ENCODE data around the gene TFF3. TPM values are rescaled to one million over a fixed set of nuclear protein-coding genes. Genes with fewer than 3 reads are reported as not detected.

The TFF3 gene
- total RNA-seq, 1 donor from 2014 or later, result 40.3 TPM

DNA sequence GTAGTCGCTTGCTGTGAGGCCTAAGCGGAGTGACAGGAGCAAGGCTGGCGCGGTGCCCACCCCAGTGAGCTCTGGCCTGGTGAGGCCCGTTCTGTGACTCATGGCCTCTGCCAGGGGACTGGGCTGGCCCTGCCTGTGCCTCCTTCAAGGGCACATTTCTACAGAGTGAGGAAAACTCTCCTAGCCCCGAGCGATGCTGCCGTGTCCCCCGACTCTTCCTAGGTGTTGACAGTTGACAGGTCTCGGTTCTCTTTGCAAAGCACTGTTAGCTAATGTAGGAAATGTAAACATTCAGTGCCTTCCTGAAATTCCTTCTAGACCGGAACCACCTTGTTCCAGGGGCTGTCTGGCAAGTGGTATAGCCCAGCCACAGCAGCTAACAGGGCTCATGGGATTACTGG, 52.4 kb downstream of the TFF3 start:
- Mint-ChIP-seq H3K27me3 (peaks cover 13% of the 10 kb centered on the region), H3K36me3 (ENCODE audit: insufficient read depth) (no peaks in the 10 kb centered on the region), H3K4me3 (ENCODE audit: low read depth) (no peak overlapping the region), H3K9me3 (ENCODE audit: low read depth) (no peaks in the 10 kb centered on the region), H3K27ac (no peak overlapping the region), H3K4me1 (ENCODE audit: low read depth) (peaks cover 26% of the 10 kb centered on the region)
- no peak for DNase-seq (ENCODE audit: low spot score, unreplicated experiment)
- TF ChIP-seq CTCF (IDR thresholded peaks at IDR 0.05; ENCODE audit: unreplicated experiment), result no peak

GRCh38 chr21:42261829-42262200, 53.4 kb downstream of the TFF3 start:
- DNase-seq (ENCODE audit: low spot score, unreplicated experiment), result no peak
- peak overlapping the region; percentile 21 for H3K27ac Mint-ChIP-seq
- peaks cover 26% of the 10 kb centered on the region for H3K4me1 Mint-ChIP-seq (ENCODE audit: low read depth)
- H3K27me3 Mint-ChIP-seq, result peaks cover 15% of the 10 kb centered on the region
- H3K4me3 Mint-ChIP-seq (ENCODE audit: low read depth), result no peak overlapping the region
- H3K9me3 Mint-ChIP-seq (ENCODE audit: low read depth), result no peaks in the 10 kb centered on the region
- no peaks in the 10 kb centered on the region for H3K36me3 Mint-ChIP-seq (ENCODE audit: insufficient read depth)
- TF ChIP-seq CTCF (IDR thresholded peaks at IDR 0.05; ENCODE audit: unreplicated experiment), result no peak

Other genes with a start within 250 kb of the TFF3 start
- 0.19 TPM in 1 of 2 replicates, not detected in the other for gene UMODL1, start 244.1 kb downstream of the TFF3 start, total RNA-seq
- gene ABCG1, start 96.3 kb downstream of the TFF3 start, total RNA-seq, result 3.7 and 4.6 TPM in 2 replicates
- gene TFF2, start 35.6 kb upstream of the TFF3 start, total RNA-seq, result not detected in 2 replicates
- gene TFF1, start 51.1 kb upstream of the TFF3 start, total RNA-seq, result 0.77 TPM in 1 of 2 replicates, not detected in the other
- gene TMPRSS3, start 80.6 kb upstream of the TFF3 start, total RNA-seq, result 10.1 and 14.4 TPM in 2 replicates
- gene UBASH3A, start 88.5 kb upstream of the TFF3 start, total RNA-seq, result not detected in 2 replicates
- 4.4 and 7.1 TPM in 2 replicates for gene RSPH1, start 180.8 kb upstream of the TFF3 start, total RNA-seq
- 58.4 and 60.2 TPM in 2 replicates for gene SLC37A1, start 198.4 kb upstream of the TFF3 start, total RNA-seq

Data from progenitor cell of endocrine pancreas (in vitro differentiated cells).